HepG2 (cell line): ENCODE measurements around the gene EGFL8. TPM values are rescaled to one million over a fixed set of nuclear protein-coding genes. Genes with fewer than 3 reads are reported as not detected.
A peak's percentile ranks its signal among the peaks of the same experiment; 100 is the strongest.

Source experiments
- AHDC1 ChIP-seq: sonication (generic); formaldehyde crosslinking; IDR thresholded peaks from 2 replicates; pipeline ENCODE4 v1.5.1; 2020; ENCODE audit warnings: mild to moderate bottlenecking, missing genetic modification reagents, borderline replicate concordance
- AKAP8 ChIP-seq: sonication (generic); formaldehyde crosslinking; IDR thresholded peaks from 2 replicates; pipeline ENCODE4 v1.5.1; 2020; ENCODE audit warnings: mild to moderate bottlenecking, missing genetic modification reagents
- EEA1 ChIP-seq: sonication (generic); formaldehyde crosslinking; IDR thresholded peaks from 2 replicates; pipeline ENCODE4 v1.5.1; 2020; ENCODE audit warnings: mild to moderate bottlenecking, missing genetic modification reagents, borderline replicate concordance
- HMGA1 ChIP-seq: sonication (generic); formaldehyde crosslinking; conservative IDR thresholded peaks from 2 replicates; pipeline ENCODE4 v1.4.0; 2020; ENCODE audit warnings: missing genetic modification reagents
- MED13 ChIP-seq: sonication (generic); formaldehyde crosslinking; IDR thresholded peaks from 2 replicates; pipeline ENCODE4 v1.5.0; 2020; ENCODE audit warnings: missing genetic modification reagents
- MLLT10 ChIP-seq: sonication (generic); formaldehyde crosslinking; IDR thresholded peaks from 2 replicates; pipeline ENCODE4 v1.4.0; 2020; ENCODE audit warnings: missing genetic modification reagents
- MYPOP ChIP-seq: sonication (generic); formaldehyde crosslinking; IDR thresholded peaks from 2 replicates; pipeline ENCODE4 v1.8.1; 2023; ENCODE audit warnings: mild to moderate bottlenecking, moderate library complexity, missing genetic modification reagents
- REPIN1 ChIP-seq: sonication (generic); formaldehyde crosslinking; IDR thresholded peaks from 2 replicates; pipeline ENCODE4 v1.8.0; 2022; ENCODE audit warnings: missing genetic modification reagents, low read depth, mild to moderate bottlenecking, borderline replicate concordance
- SMC3 ChIP-seq: IDR thresholded peaks from 2 replicates; pipeline ENCODE4 v1.6.1; 2011; ENCODE audit warnings: low read length, improper control_type of control experiment
- STAG1 ChIP-seq: sonication (generic); formaldehyde crosslinking; IDR thresholded peaks from 2 replicates; pipeline ENCODE4 v1.4.0; 2020; ENCODE audit warnings: missing genetic modification reagents
- ZNF382 ChIP-seq: sonication (generic); formaldehyde crosslinking; IDR thresholded peaks from 2 replicates; pipeline ENCODE4 v1.5.0; 2020; ENCODE audit warnings: missing genetic modification reagents, mild to moderate bottlenecking, borderline replicate concordance
- ZNF670 ChIP-seq: sonication (generic); formaldehyde crosslinking; IDR thresholded peaks from 2 replicates; pipeline ENCODE4 v1.8.0; 2022; ENCODE audit warnings: mild to moderate bottlenecking, missing genetic modification reagents, borderline replicate concordance
- ZNF775 ChIP-seq: sonication (generic); formaldehyde crosslinking; IDR thresholded peaks from 2 replicates; pipeline ENCODE4 v1.4.0; 2020; ENCODE audit warnings: missing genetic modification reagents, mild to moderate bottlenecking, moderate library complexity, borderline replicate concordance
- ZNF790 ChIP-seq: sonication (generic); formaldehyde crosslinking; IDR thresholded peaks from 2 replicates; pipeline ENCODE4 v1.8.0; 2022; ENCODE audit warnings: missing genetic modification reagents, mild to moderate bottlenecking, borderline replicate concordance
- polyA plus RNA-seq, 8 experiments: library from polyadenylated mRNA; depleted of rRNA in 3 of 8; stranded (reverse) in 7 of 8; unstranded in 1 of 8; fragments of >200 nt; fragmentation: Illumina TruSeq in 4 of 8; extraction: Trizol in 4 of 8; gene quantifications; 2 replicates each; pipeline versions ENCODE4 v1.2.1 to v1.2.3, GENCODE V29; 2011 to 2016; ENCODE audit warnings: low read depth in 4 of 8, missing spikeins in 1 of 8, mixed read lengths in 1 of 8; ENCODE audit not compliant: insufficient read depth in 1 of 8
- total RNA-seq, 5 experiments: library from RNA; depleted of rRNA; stranded (reverse); fragments of >200 nt; fragmentation: Illumina TruSeq; extraction: Trizol; gene quantifications; 2 replicates each; pipeline ENCODE4 v1.2.3, GENCODE V29; 2016; ENCODE audit warnings: low read depth in 1 of 5
- TF ChIP-seq, protein P1 (sequence below): sonication (generic); formaldehyde crosslinking; IDR thresholded peaks from 2 replicates; pipeline ENCODE4 v1.5.0; 2020; ENCODE audit warnings: mild to moderate bottlenecking, missing genetic modification reagents, borderline replicate concordance
- TF ChIP-seq, protein P2 (sequence below): sonication (generic); formaldehyde crosslinking; IDR thresholded peaks from 2 replicates; pipeline ENCODE4 v1.9.0; 2021; ENCODE audit warnings: missing genetic modification reagents, borderline replicate concordance

Gene EGFL8
- total and polyA plus RNA-seq, 2 of the 13 experiments (the other 11 are each of a cell fraction or from before 2014, with no cell fraction given) = 10.0 to 11.5 TPM

DNA sequence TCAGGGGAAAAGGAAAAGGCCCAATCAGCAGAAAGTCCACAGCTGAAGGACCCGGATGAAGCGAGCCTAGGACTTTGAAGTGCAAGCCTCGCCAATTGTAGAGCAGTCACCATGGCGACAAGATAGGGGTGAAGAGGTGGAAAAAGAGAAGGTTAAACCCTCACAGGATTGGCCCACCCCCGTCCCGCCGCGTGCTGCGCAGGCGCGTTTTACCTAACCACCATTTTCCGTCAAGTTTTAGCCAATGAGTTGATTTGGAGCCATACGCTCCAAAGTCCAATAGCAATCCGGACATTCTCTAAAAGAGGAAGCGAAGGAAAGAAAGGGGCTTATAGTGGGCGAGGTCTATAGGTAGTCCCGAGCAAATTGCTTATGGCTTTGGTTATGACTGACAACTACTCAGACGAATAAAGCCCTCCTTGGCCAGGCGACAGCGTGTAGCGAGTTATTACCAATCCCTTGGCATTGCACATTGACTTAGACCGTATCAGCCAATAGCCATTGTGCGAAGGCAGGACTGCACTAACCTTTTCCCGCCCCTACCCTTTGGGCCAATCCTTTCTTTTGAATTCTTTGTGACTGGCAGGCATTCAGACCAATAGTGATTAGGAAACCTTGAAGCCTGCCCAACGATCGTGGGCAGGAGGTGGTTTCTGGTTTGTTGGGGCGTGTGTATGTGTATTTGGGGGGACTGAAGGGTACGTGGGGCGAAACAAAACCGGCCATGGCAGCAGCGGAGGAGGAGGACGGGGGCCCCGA, 13.6 kb downstream of the EGFL8 start, which contains the start of gene RNF5 (continued):
- TF ChIP-seq MED13 (CRISPR knock-in tag) (no peak), HMGA1 (CRISPR knock-in tag) (no peak), ZNF382 (no peak), ZNF775 (CRISPR knock-in tag) (no peak), ZNF790 (no peak), STAG1 (no peak), MLLT10 (CRISPR knock-in tag) (no peak), SMC3 (no peak; the same call in 1 of the 2 replicates), EEA1 (no peak), AHDC1 (CRISPR knock-in tag) (no peak), ZNF670 (CRISPR knock-in tag) (no peak), AKAP8 (no peak), REPIN1 (CRISPR knock-in tag) (peak; percentile 69; the same call in 1 of the 2 replicates), MYPOP (0 out of 2 replicates have a peak, but pooled peaks have one; percentile 19)
- TF ChIP-seq, protein P1, sequence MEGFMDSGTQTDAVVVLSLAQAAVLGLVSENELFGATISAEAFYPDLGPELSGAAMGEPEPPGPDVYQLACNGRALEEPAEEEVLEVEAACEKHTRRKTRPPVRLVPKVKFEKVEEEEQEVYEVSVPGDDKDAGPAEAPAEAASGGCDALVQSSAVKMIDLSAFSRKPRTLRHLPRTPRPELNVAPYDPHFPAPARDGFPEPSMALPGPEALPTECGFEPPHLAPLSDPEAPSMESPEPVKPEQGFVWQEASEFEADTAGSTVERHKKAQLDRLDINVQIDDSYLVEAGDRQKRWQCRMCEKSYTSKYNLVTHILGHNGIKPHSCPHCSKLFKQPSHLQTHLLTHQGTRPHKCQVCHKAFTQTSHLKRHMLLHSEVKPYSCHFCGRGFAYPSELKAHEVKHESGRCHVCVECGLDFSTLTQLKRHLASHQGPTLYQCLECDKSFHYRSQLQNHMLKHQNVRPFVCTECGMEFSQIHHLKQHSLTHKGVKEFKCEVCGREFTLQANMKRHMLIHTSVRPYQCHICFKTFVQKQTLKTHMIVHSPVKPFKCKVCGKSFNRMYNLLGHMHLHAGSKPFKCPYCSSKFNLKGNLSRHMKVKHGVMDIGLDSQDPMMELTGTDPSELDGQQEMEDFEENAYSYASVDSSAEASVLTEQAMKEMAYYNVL = no peak; the same call in 1 of the 2 replicates
- TF ChIP-seq, protein P2, sequence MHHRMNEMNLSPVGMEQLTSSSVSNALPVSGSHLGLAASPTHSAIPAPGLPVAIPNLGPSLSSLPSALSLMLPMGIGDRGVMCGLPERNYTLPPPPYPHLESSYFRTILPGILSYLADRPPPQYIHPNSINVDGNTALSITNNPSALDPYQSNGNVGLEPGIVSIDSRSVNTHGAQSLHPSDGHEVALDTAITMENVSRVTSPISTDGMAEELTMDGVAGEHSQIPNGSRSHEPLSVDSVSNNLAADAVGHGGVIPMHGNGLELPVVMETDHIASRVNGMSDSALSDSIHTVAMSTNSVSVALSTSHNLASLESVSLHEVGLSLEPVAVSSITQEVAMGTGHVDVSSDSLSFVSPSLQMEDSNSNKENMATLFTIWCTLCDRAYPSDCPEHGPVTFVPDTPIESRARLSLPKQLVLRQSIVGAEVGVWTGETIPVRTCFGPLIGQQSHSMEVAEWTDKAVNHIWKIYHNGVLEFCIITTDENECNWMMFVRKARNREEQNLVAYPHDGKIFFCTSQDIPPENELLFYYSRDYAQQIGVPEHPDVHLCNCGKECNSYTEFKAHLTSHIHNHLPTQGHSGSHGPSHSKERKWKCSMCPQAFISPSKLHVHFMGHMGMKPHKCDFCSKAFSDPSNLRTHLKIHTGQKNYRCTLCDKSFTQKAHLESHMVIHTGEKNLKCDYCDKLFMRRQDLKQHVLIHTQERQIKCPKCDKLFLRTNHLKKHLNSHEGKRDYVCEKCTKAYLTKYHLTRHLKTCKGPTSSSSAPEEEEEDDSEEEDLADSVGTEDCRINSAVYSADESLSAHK (CRISPR knock-in tag) = no peak
